Transverse colon (tissue), 4 donors: ENCODE data around the gene RAG2. TPM values are rescaled to one million over a fixed set of nuclear protein-coding genes. Genes with fewer than 3 reads are reported as not detected.

ENCODE experiments used
- DNase-seq: peaks from one replicate; pipeline ENCODE4 v3.0.0-alpha.2; 2019
- H3K27ac ChIP-seq, 4 donors: fragments of 200-600 bp; sonication (generic); 2 replicates each; pipeline ENCODE4 v1.5.1; 2016 to 2018; ENCODE audit warnings: inconsistent platforms in 4 of 4
- H3K27me3 ChIP-seq: fragments of 200-600 bp; sonication (generic); 2 replicates; pipeline ENCODE4 v1.5.1; 2017; ENCODE audit warnings: inconsistent platforms
- H3K36me3 ChIP-seq, 4 donors: fragments of 200-600 bp; sonication (generic); 2 replicates each; pipeline ENCODE4 v1.5.1; 2017 to 2019; ENCODE audit warnings: inconsistent platforms in 4 of 4
- H3K4me1 ChIP-seq, 4 donors: fragments of 200-600 bp; sonication (generic); 2 replicates each; pipeline ENCODE4 v1.5.1; 2017 to 2020; ENCODE audit warnings: inconsistent platforms in 4 of 4
- H3K4me3 ChIP-seq, 4 donors: fragments of 200-600 bp; sonication (generic); 1 replicate in 1 of 4; 2 replicates in 3 of 4; pipeline versions ENCODE4 v1.5.1 to v1.6.1; 2017 to 2019; ENCODE audit warnings: inconsistent platforms in 4 of 4
- H3K9me3 ChIP-seq, 2 donors: fragments of 200-600 bp; sonication (generic); 2 replicates each; pipeline ENCODE4 v1.5.1; 2017 to 2019; ENCODE audit warnings: inconsistent platforms in 2 of 2
- EP300 ChIP-seq: sonication (generic); formaldehyde crosslinking; IDR thresholded peaks from one replicate; pipeline ENCODE4 v1.6.1; 2017; ENCODE audit warnings: antibody characterized with exemption, low read depth
- POLR2A ChIP-seq: fragments of 450-650 bp; IDR thresholded peaks from one replicate; pipeline ENCODE4 v1.6.1; 2016; ENCODE audit warnings: antibody characterized with exemption, mild to moderate bottlenecking, moderate library complexity
- POLR2AphosphoS5 ChIP-seq, 3 donors: sonication (generic); formaldehyde crosslinking; IDR thresholded peaks; one replicate each; pipeline ENCODE4 v1.6.1; 2016; ENCODE audit warnings: antibody characterized with exemption in 3 of 3
- WGBS, 2 donors: methylation state at CpG; one replicate each; pipeline ENCODE4 v1.1.5; 2018; ENCODE audit warnings: low coverage in 1 of 2; 5-methylcytosine and 5-hydroxymethylcytosine counted together
- in situ Hi-C, 4 donors: fragments of 200-750 bp; cut with MboI; loops; one replicate each; pipeline versions ENCODE4 v1.15.0 to v1.15.1; 2017; ENCODE audit warnings: low sequenced_read_pairs in 3 of 4, low pct_ligation_motif_present in 1 of 4, low pct_unique_long_range_greater_than_20kb in 1 of 4
- intact Hi-C: fragments of 100-400 bp; cut with DNase I; formaldehyde crosslinking; loops from one replicate; pipeline ENCODE4 v1.15.1; 2023; ENCODE audit warnings: low total_unique reads
- total RNA-seq, 4 donors: library from RNA; depleted of rRNA; stranded (reverse); fragments of >200 nt; gene quantifications; one replicate each; pipeline ENCODE4 v1.1.0, GENCODE V29; 2016
- TF ChIP-seq, protein P1 (sequence below), 5 experiments: fragments of 200-600 bp in 3 of 5; fragments of 450-650 bp in 2 of 5; sonication (generic) in 3 of 5; IDR thresholded peaks; 1 replicate in 2 of 5; 2 replicates in 3 of 5; pipeline ENCODE4 v1.5.1; 2016 to 2017; ENCODE audit warnings: antibody characterized with exemption in 5 of 5, inconsistent platforms in 3 of 5, mild to moderate bottlenecking in 2 of 5, moderate library complexity in 1 of 5

RAG2 gene
- total RNA-seq, 4 donors from 2014 or later, result not detected

DNA sequence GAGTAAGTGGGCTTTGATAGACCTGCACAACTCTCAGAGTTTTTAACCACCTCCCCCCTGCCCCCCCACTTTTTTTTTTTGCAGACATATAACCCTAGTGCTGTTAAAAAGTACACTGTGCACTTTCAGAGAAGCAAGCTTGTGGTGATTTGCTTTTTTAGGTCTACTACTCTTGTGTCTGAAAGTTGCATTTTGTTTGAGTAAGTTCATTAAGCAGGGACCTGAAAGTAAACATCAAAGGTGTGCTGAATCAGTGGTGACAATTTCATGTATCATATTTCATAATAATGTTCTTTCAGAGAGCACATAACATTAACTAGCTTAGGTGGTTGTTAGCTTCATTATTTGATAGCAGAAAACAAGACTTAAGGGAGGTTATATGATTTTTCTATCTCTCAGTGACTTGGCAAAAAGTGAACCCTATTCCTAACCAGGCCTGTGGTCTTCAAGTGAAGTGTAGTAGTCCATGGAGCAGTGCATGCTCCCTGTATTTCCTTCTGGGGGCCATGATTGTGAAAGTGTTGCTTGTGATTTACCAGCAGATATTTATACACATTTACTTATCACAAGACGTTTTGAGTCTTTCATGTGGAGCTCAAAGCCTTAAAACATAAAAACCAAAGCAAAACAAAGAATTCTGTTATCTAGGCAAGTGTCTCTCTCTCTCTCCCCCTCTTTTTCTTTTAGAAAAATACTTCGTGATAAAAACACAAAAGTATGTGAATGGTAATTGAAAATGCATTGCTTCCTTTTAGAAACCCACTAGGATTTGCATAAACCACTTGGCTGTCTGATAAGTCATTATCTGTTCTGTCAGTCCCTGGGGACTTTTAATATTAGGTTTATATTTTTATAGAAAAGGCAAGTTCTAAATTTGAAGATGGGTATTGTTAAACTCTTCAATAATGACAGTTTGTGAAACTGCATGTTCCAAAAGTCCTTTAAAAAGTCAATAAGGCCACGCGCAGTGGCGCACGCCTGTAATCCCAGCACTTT lies 7.5 kb upstream of the RAG2 start:
- no peak for DNase-seq
- peaks cover 0 to 3% (median 0%) of the 10 kb centered on the region in 4 donors for H3K4me1 ChIP-seq
- in situ Hi-C loops (no loop called here), intact Hi-C loops (no loop called here)
- H3K27me3 ChIP-seq, result no peaks in the 10 kb centered on the region
- 82 to 84% methylated on average over 2 to 6 of the region's 6 CpGs for WGBS, 2 donors
- no peaks in the 10 kb centered on the region for H3K36me3 ChIP-seq
- no peak overlapping the region for H3K27ac ChIP-seq
- H3K4me3 ChIP-seq, result no peak overlapping the region
- TF ChIP-seq EP300 (no peak), POLR2A (no peak), POLR2AphosphoS5 (IDR thresholded peaks at IDR 0.05) (no peak)
- TF ChIP-seq, protein P1, sequence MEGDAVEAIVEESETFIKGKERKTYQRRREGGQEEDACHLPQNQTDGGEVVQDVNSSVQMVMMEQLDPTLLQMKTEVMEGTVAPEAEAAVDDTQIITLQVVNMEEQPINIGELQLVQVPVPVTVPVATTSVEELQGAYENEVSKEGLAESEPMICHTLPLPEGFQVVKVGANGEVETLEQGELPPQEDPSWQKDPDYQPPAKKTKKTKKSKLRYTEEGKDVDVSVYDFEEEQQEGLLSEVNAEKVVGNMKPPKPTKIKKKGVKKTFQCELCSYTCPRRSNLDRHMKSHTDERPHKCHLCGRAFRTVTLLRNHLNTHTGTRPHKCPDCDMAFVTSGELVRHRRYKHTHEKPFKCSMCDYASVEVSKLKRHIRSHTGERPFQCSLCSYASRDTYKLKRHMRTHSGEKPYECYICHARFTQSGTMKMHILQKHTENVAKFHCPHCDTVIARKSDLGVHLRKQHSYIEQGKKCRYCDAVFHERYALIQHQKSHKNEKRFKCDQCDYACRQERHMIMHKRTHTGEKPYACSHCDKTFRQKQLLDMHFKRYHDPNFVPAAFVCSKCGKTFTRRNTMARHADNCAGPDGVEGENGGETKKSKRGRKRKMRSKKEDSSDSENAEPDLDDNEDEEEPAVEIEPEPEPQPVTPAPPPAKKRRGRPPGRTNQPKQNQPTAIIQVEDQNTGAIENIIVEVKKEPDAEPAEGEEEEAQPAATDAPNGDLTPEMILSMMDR (IDR thresholded peaks at IDR 0.05), result no peak
- H3K9me3 ChIP-seq, result no peaks in the 10 kb centered on the region

DNA sequence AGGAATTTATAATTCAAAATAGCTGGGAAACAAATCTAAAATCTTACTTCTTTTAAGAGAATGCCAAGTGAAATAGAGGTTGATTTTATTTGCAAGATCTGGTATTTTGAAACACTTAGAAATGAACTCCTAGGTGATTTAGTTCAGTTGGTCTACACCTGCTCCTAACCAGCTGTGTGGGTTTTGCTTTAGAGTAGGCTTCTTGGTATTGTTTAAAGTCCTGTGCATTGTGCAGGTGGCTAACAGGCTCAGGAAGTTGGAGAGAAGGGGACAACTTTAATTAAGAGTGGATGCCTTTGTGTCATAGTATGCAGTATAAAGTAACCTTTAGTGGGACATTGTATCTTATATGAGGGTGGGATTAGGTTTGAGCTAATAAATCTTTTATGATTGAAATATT lies 4.1 kb upstream of the RAG2 start:
- in situ Hi-C loops (no loop called here), intact Hi-C loops (no loop called here)
- Histone ChIP-seq H3K36me3 (no peaks in the 10 kb centered on the region), H3K4me1 (peaks cover 0 to 3% (median 0%) of the 10 kb centered on the region in 4 donors), H3K27me3 (no peaks in the 10 kb centered on the region), H3K4me3 (no peak overlapping the region), H3K27ac (no peak overlapping the region), H3K9me3 (no peaks in the 10 kb centered on the region)
- no peak for DNase-seq
- TF ChIP-seq, protein P1 (IDR thresholded peaks at IDR 0.05), result no peak

GRCh38 chr11:36601155-36601554 lies 3.1 kb upstream of the RAG2 start:
- in situ Hi-C loops, result no loop called here

DNA sequence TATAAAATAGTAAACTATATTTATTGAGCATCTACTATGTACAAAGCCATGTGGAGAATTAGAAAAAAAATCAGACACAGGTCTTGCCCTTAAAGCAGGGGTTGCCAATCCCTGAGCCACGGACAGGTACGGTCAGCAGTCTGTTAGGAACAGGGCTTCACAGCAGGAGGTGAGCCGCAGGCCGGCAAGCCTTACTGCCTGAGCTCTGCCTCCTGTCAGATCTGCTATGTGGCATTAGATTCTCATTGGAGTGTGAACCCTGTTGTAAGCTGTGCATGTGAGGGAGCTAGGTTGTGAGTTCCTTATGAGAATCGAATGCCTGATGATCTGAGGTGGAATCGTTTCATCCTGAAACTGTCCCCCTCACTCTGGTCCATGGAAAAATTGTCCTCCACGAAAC lies 2.1 kb upstream of the RAG2 start:
- Histone ChIP-seq H3K27ac (no peak overlapping the region), H3K4me3 (no peak overlapping the region), H3K27me3 (no peaks in the 10 kb centered on the region), H3K9me3 (no peaks in the 10 kb centered on the region), H3K36me3 (no peaks in the 10 kb centered on the region), H3K4me1 (peaks cover 3 to 6% (median 5%) of the 10 kb centered on the region in 4 donors)
- intact Hi-C loops, result no loop called here
- TF ChIP-seq, protein P1 (IDR thresholded peaks at IDR 0.05), result no peak
- TF ChIP-seq POLR2AphosphoS5 (IDR thresholded peaks at IDR 0.05), result no peak
- no peak for TF ChIP-seq POLR2A
- TF ChIP-seq EP300, result no peak
- in situ Hi-C loops, result no loop called here
- no peak for DNase-seq
- WGBS, 2 donors, result 94 to 98% methylated on average over 5 to 7 of the region's 7 CpGs

More at GRCh38 chr11:36601155-36601554, 3.1 kb upstream of the RAG2 start:
- no peak for TF ChIP-seq EP300
- TF ChIP-seq, protein P1 (IDR thresholded peaks at IDR 0.05), result no peak
- TF ChIP-seq POLR2A, result no peak
- TF ChIP-seq POLR2AphosphoS5 (IDR thresholded peaks at IDR 0.05), result no peak
- Histone ChIP-seq H3K36me3 (no peaks in the 10 kb centered on the region), H3K27me3 (no peaks in the 10 kb centered on the region), H3K9me3 (no peaks in the 10 kb centered on the region), H3K27ac (no peak overlapping the region), H3K4me3 (no peak overlapping the region), H3K4me1 (peaks cover 0 to 3% (median 0%) of the 10 kb centered on the region in 4 donors)
- no peak for DNase-seq
- intact Hi-C loops, result no loop called here
- 63 to 68% methylated on average over 2 of the region's 2 CpGs for WGBS, 2 donors
